GM10266 (cell line): ENCODE data around the gene BCL2A1.
"Not testable (repeated sequence)": the region's sequence is repeated elsewhere in the genome, so short reads cannot be mapped to it uniquely, and the experiment has no call there.

Experiments
- DNase-seq: peaks from one replicate; pipeline ENCODE4 v3.0.0; 2012; ENCODE audit errors: extremely low spot score
- CTCF ChIP-seq: IDR thresholded peaks from 2 replicates; pipeline ENCODE4 v1.5.1; 2012; ENCODE audit warnings: mild to moderate bottlenecking, low read depth; ENCODE audit not compliant: control insufficient read depth, insufficient read depth; ENCODE audit errors: missing control alignments

The BCL2A1 gene

GRCh38 chr15:79970624-79971434 is at the start of gene BCL2A1:
Gene BCL2A1, minus strand, starts transcription at chr15:79971196. Its CDS starts 77 bp downstream, at chr15:79971119.
- TF ChIP-seq CTCF = no peak
- DNase-seq = peak; percentile 45

GRCh38 chr15:80020731-80021130 is 49.7 kb upstream of the BCL2A1 start:
- DNase-seq = no peak
- TF ChIP-seq CTCF = no peak

- not testable (repeated sequence) for DNase-seq
These were observed 49.2 kb upstream of the BCL2A1 start for GRCh38 chr15:80020149-80020548.

GRCh38 chr15:80019168-80019745 is 48.3 kb upstream of the BCL2A1 start:
- DNase-seq = no peak
- no peak for TF ChIP-seq CTCF

- not testable (repeated sequence) for DNase-seq
These were observed 46.1 kb upstream of the BCL2A1 start for GRCh38 chr15:80017139-80017538.

GRCh38 chr15:80016506-80016905 is 45.5 kb upstream of the BCL2A1 start:
- not testable (repeated sequence) for DNase-seq

- no peak for TF ChIP-seq CTCF
- DNase-seq = no peak
These were observed 44.2 kb upstream of the BCL2A1 start for GRCh38 chr15:80015156-80015555.

- not testable (repeated sequence) for DNase-seq
These were observed 43.2 kb upstream of the BCL2A1 start for GRCh38 chr15:80014186-80014585.

GRCh38 chr15:80012060-80012726 is 41.2 kb upstream of the BCL2A1 start:
- TF ChIP-seq CTCF = no peak
- no peak for DNase-seq
